Astrocyte (in vitro differentiated cells and primary cell): ENCODE measurements around the gene NFATC3.

Source experiments
- EZH2 ChIP-seq: IDR thresholded peaks from 2 replicates; pipeline ENCODE4 v1.6.1; 2012; ENCODE audit warnings: mild to moderate bottlenecking, low read length, inconsistent platforms; ENCODE audit not compliant: insufficient read depth
- TF ChIP-seq, protein P1 (sequence below): IDR thresholded peaks from 2 replicates; pipeline ENCODE4 v1.5.1; 2011; ENCODE audit warnings: low read depth, mild to moderate bottlenecking, inconsistent platforms, low read length, moderate library complexity; ENCODE audit not compliant: insufficient read depth

DNA sequence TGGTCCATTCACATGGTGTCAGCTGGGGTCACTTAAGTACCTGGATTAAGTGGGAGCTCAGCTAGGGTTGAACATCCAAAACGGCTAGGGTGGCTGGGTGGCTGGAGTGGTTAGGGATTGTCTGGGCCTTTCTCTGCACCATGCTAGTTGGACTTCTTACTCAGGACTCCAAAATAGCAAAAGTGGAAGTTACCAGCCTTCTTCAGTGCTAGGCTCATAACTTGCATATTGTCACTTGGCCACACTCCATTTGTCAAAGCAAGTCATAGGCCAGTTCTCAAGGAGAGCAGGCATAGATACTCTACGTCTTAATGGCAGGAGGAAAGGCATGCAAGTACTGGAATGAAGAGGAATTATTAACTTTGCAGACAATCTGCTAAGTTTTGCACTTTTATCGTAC is 81.1 kb downstream of the NFATC3 start:
- TF ChIP-seq, protein P1, sequence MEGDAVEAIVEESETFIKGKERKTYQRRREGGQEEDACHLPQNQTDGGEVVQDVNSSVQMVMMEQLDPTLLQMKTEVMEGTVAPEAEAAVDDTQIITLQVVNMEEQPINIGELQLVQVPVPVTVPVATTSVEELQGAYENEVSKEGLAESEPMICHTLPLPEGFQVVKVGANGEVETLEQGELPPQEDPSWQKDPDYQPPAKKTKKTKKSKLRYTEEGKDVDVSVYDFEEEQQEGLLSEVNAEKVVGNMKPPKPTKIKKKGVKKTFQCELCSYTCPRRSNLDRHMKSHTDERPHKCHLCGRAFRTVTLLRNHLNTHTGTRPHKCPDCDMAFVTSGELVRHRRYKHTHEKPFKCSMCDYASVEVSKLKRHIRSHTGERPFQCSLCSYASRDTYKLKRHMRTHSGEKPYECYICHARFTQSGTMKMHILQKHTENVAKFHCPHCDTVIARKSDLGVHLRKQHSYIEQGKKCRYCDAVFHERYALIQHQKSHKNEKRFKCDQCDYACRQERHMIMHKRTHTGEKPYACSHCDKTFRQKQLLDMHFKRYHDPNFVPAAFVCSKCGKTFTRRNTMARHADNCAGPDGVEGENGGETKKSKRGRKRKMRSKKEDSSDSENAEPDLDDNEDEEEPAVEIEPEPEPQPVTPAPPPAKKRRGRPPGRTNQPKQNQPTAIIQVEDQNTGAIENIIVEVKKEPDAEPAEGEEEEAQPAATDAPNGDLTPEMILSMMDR = no peak
- no peak for TF ChIP-seq EZH2
